Esophagus squamous epithelium (tissue), 5 donors: ENCODE measurements around the gene CDK11A. TPM values are rescaled to one million over a fixed set of nuclear protein-coding genes. Genes with fewer than 3 reads are reported as not detected.
"Not testable (repeated sequence)": the region's sequence is repeated elsewhere in the genome, so short reads cannot be mapped to it uniquely, and the experiment has no call there.

ENCODE experiments used
- DNase-seq: peaks from one replicate; lab custom pipeline; 2025; lab: John Stamatoyannopoulos, UW
- H3K27ac ChIP-seq, 4 donors: fragments of 200-600 bp; sonication (generic); one replicate each; pipeline ENCODE4 v1.5.1; 2016 to 2019; ENCODE audit warnings: mild to moderate bottlenecking in 1 of 4
- H3K27me3 ChIP-seq, 4 donors: fragments of 200-600 bp; sonication (generic); 1 replicate in 3 of 4; 2 replicates in 1 of 4; pipeline versions ENCODE4 v1.5.1 to v1.6.0; 2017 to 2021; ENCODE audit warnings: antibody characterized with exemption in 1 of 4
- H3K36me3 ChIP-seq, 3 donors: fragments of 200-600 bp; sonication (generic); one replicate each; pipeline ENCODE4 v1.5.1; 2016 to 2019
- H3K4me1 ChIP-seq, 3 donors: fragments of 200-600 bp; sonication (generic); one replicate each; pipeline ENCODE4 v1.5.1; 2017 to 2019
- H3K4me3 ChIP-seq, 4 donors: fragments of 200-600 bp; sonication (generic); 1 replicate in 3 of 4; 2 replicates in 1 of 4; pipeline ENCODE4 v1.5.1; 2016 to 2019; ENCODE audit warnings: mild to moderate bottlenecking in 2 of 4, moderate library complexity in 1 of 4
- H3K9me3 ChIP-seq, 3 donors: fragments of 200-600 bp; sonication (generic); one replicate each; pipeline ENCODE4 v1.5.1; 2016 to 2019
- POLR2A ChIP-seq, 4 donors: fragments of 450-650 bp; IDR thresholded peaks; one replicate each; pipeline ENCODE4 v1.6.1; 2017; ENCODE audit warnings: antibody characterized with exemption in 4 of 4, mild to moderate bottlenecking in 4 of 4, moderate library complexity in 3 of 4
- WGBS, 2 donors: methylation state at CpG; one replicate each; pipeline ENCODE4 v1.1.5; 2018; 5-methylcytosine and 5-hydroxymethylcytosine counted together
- intact Hi-C: fragments of 100-400 bp; cut with DNase I; formaldehyde crosslinking; loops from one replicate; pipeline ENCODE4 v1.15.0; 2022
- total RNA-seq, 4 donors: library from RNA; depleted of rRNA; stranded (reverse); fragments of >200 nt; gene quantifications; one replicate each; pipeline ENCODE4 v1.1.0, GENCODE V29; 2016
- TF ChIP-seq, protein P1 (sequence below), 6 experiments: fragments of 450-650 bp in 4 of 6; fragments of 200-600 bp in 2 of 6; sonication (generic) in 2 of 6; IDR thresholded peaks; one replicate each; pipeline ENCODE4 v1.5.1; 2016 to 2019; ENCODE audit warnings: antibody characterized with exemption in 6 of 6, mild to moderate bottlenecking in 4 of 6, moderate library complexity in 4 of 6
- donor health status: DM: yes; HTN: yes; CAD: no.

The CDK11A gene
- 10 to 100 TPM; 12.7 to 32.2 (median 22.4) TPM for total RNA-seq

DNA sequence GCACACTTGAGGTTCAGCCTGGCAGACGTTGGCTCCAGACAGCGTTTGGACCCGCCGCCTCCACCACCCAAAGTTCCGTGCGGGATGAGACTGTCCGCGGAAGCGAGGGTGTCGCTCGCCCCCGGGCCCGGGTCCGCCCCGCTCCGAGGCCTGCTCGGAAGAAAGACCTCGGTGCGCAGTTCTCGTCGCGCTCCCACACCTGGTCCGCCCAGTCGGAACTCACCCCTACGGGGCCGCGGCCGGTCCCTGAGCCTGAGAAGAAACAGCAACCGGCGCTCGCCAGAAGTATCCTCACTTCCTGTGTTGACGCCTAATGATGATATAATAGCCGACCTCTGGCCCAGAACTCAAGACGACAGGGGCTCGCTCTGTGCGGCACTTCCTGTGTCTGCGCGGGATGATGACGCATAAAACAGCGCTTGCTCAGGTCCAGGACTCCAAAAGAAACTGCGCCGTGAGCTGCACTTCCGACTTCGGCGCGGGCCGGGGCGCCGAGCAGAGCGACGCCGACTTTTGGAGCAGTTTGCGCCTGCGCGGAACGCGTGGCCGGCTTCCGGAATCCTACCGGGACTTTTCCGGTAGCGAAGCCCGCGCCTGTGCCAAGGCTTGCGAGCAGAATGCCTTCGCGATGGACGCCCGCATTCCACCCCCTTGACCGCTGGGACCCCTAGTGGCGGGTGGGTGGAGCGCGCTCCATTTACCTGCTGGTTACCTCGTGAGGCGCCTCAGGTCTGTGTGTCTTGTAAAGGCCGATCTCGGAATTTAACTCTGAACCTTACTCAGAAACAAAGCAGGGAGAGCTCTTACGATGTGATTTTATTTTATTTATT, at the start of gene CDK11A:
Gene CDK11A, minus strand, starts transcription at position 323 of the 830 bp plus-strand sequence. CDS start 1,539 bp downstream, outside the sequence.
- H3K9me3 ChIP-seq, H3K4me1 ChIP-seq, H3K27me3 ChIP-seq, intact Hi-C loops: not testable (repeated sequence)
- H3K36me3 ChIP-seq: peaks cover 0 to 20% (median 6%) of the 10 kb centered on the region in 3 donors
- 0% methylated on average over 9 of the region's 78 CpGs; no CpG with 5 or more reads in 1 of the 2 donors for WGBS, 2 donors
- peak within 1 kb of the TSS; percentile 89 to 95 (median 94) for H3K27ac ChIP-seq
- peak; percentile 74 for DNase-seq
- peak within 1 kb of the TSS; percentile 53 to 80 (median 67) for H3K4me3 ChIP-seq
- TF ChIP-seq, protein P1, sequence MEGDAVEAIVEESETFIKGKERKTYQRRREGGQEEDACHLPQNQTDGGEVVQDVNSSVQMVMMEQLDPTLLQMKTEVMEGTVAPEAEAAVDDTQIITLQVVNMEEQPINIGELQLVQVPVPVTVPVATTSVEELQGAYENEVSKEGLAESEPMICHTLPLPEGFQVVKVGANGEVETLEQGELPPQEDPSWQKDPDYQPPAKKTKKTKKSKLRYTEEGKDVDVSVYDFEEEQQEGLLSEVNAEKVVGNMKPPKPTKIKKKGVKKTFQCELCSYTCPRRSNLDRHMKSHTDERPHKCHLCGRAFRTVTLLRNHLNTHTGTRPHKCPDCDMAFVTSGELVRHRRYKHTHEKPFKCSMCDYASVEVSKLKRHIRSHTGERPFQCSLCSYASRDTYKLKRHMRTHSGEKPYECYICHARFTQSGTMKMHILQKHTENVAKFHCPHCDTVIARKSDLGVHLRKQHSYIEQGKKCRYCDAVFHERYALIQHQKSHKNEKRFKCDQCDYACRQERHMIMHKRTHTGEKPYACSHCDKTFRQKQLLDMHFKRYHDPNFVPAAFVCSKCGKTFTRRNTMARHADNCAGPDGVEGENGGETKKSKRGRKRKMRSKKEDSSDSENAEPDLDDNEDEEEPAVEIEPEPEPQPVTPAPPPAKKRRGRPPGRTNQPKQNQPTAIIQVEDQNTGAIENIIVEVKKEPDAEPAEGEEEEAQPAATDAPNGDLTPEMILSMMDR (IDR thresholded peaks at IDR 0.05): peak in 5 of 6 experiments; percentile 17 to 66 (median 44)
- TF ChIP-seq POLR2A (IDR thresholded peaks at IDR 0.05): peak in 3 of 4 donors; percentile 58 to 75 (median 71)

DNA sequence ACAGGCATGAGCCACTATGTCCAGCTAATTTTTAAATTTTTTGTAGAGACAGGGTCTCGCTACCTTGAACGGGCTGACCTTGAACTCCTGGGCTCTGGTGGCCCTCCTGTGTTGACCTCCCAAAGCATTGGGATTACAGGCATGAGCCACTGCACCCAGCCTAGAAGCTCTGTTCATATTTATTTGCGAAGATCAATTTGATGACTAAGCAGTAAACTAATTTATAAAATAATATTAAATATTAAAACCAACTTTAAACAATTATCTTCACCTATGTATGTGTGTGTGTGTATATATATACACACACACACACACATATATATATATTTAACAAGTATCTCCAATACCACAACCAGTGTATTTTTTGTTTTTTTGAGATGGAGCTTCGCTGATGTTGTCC, 49.7 kb upstream of the CDK11A start:
- Histone ChIP-seq H3K9me3 (peaks cover 0 to 8% (median 0%) of the 10 kb centered on the region in 3 donors), H3K36me3 (peaks cover 0 to 35% (median 9%) of the 10 kb centered on the region in 3 donors), H3K4me1 (peaks cover 13 to 43% (median 20%) of the 10 kb centered on the region in 3 donors), H3K27ac (no peak overlapping the region), H3K27me3 (no peaks in the 10 kb centered on the region), H3K4me3 (no peak overlapping the region)
- TF ChIP-seq, protein P1 (IDR thresholded peaks at IDR 0.05): no peak
- no peak for TF ChIP-seq POLR2A (IDR thresholded peaks at IDR 0.05)
- WGBS, 2 donors: 89 to 100% methylated on average over 4 of the region's 4 CpGs
- intact Hi-C loops: no loop called here
- DNase-seq: no peak

DNA sequence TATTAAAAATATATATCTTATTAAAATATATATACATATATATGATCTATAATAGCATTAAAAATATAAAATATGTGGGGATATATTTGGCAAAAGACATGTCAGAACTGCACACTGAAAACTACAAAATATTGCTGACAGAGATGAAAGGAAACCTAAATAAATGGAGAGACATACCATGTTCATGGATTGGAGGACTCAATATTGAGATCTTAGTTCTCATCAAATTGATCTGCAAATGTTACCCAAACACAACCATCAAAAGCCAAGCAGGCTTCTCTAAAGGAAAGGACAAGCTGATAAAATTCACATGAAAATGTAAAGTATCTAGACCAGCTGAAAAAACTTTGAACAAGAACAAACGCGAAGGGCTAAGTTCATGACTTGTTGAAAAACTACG, 46.9 kb upstream of the CDK11A start:
- Histone ChIP-seq H3K27ac (no peak overlapping the region), H3K4me1 (peaks cover 5 to 19% (median 9%) of the 10 kb centered on the region in 3 donors), H3K9me3 (peaks cover 0 to 8% (median 0%) of the 10 kb centered on the region in 3 donors), H3K27me3 (no peaks in the 10 kb centered on the region), H3K36me3 (peaks cover 0 to 58% (median 13%) of the 10 kb centered on the region in 3 donors), H3K4me3 (no peak overlapping the region)
- intact Hi-C loops: no loop called here
- TF ChIP-seq, protein P1 (IDR thresholded peaks at IDR 0.05): no peak
- TF ChIP-seq POLR2A (IDR thresholded peaks at IDR 0.05): no peak
- DNase-seq: no peak
- 97 to 100% methylated on average over 3 of the region's 3 CpGs for WGBS, 2 donors

DNA sequence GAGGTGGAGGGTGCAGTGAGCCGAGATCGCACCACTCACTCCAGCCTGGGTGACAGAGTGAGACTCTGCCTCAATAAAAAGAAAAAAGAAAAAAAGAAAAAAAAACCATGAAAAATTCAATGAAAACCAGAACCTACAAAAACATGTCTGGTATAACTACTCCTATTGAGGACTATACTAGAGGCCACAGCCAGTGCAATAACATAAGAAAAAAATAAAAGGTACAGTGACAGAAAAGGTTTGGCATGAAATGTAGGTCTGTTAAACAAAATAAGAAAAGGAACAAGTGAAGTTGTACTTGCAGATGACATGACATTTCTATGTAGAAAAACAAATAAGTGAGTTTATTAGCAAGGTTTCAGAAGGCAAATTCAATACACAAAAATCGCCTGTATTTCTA, 45.9 kb upstream of the CDK11A start:
- 100% methylated on average over 3 of the region's 3 CpGs for WGBS, 2 donors
- no peak overlapping the region for H3K27ac ChIP-seq
- intact Hi-C loops: no loop called here
- H3K27me3 ChIP-seq: no peaks in the 10 kb centered on the region
- peaks cover 0 to 8% (median 0%) of the 10 kb centered on the region in 3 donors for H3K9me3 ChIP-seq
- peaks cover 0 to 60% (median 13%) of the 10 kb centered on the region in 3 donors for H3K36me3 ChIP-seq
- peaks cover 0 to 9% (median 0%) of the 10 kb centered on the region in 3 donors for H3K4me1 ChIP-seq
- no peak for TF ChIP-seq POLR2A (IDR thresholded peaks at IDR 0.05)
- TF ChIP-seq, protein P1 (IDR thresholded peaks at IDR 0.05): no peak
- H3K4me3 ChIP-seq: no peak overlapping the region
- DNase-seq: no peak
